Adipose tissue (tissue), 3 donors: ENCODE results near the gene DPEP2. TPM values are rescaled to one million over a fixed set of nuclear protein-coding genes. Genes with fewer than 3 reads are reported as not detected.
"Not testable (repeated sequence)": the region's sequence is repeated elsewhere in the genome, so short reads cannot be mapped to it uniquely, and the experiment has no call there.

Experiments used
- H3K27ac ChIP-seq: one replicate; pipeline ENCODE4 v1.5.1; 2013; ENCODE audit warnings: low read depth, low read length
- WGBS, 3 donors: extraction: QIAGEN DNeasy Blood & Tissue Kit; methylation state at CpG; one replicate each; pipeline ENCODE4 v1.1.7; 2013; 5-methylcytosine and 5-hydroxymethylcytosine counted together
- polyA plus RNA-seq, 3 donors: library from polyadenylated mRNA; stranded (reverse); fragments of 200-250 nt; gene quantifications; one replicate each; pipeline ENCODE4 v1.2.3, GENCODE V29; 2013
- donor health status: healthy with polysubstance abuse.
- donor health status: Bipolar disorder and iron deficiency.
- donor health status: healthy.

The DPEP2 gene
- polyA plus RNA-seq = 1 to 10 TPM in 2 of 3 donors, under 1 TPM in 1; 0.76 to 4.2 (median 3.2) TPM

DNA sequence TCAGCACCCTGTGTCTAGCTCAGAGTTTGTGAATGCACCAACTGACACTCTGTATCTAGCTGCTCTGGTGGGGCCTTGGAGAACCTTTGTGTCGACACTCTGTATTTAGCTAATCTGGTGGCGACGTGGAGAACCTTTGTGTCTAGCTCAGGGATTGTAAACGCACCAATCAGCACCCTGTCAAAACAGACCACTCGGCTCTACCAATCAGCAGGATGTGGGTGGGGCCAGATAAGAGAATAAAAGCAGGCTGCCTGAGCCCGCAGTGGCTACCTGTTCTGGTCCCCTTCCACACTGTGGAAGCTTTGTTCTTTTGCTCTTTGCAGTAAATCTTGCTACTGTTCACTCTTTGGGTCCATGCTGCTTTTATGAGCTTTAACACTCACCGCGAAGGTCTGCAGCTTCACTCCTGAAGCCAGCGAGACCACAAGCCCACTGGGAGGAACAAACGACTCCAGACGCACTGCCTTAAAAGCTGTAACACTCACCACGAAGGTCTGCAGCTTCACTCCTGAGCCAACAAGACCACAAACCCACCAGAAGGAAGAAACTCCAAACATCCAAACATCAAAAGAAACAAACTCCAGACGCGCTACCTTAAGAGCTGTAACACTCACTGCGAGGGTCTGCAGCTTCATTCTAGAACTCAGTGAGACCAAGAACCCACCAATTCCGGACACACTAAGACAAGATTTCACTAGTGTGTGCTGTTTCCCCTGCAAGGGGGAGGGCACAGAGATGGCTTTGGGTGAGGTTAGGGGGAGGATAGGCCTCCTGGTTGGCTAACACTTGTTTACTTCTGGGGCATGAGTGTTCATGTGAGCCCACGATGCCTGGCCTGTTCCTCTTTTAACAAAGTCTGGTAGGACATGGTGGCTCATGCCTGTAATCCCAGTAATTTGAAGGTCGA is at the start of gene DPEP2:
Gene DPEP2 (minus strand): TSS at position 706 of the 910 bp plus-strand sequence. CDS start 6,272 bp downstream, outside the sequence.
- 48 to 57% (median 53%) methylated on average over 18 of the region's 18 CpGs for WGBS, 3 donors
- not testable (repeated sequence) for H3K27ac ChIP-seq

- no peak overlapping the region for H3K27ac ChIP-seq
- 76 to 85% (median 77%) methylated on average over 2 of the region's 2 CpGs for WGBS, 3 donors
Measured at GRCh38 chr16:68047987-68048386, 48.7 kb upstream of the DPEP2 start.

- no peak overlapping the region for H3K27ac ChIP-seq
- 89 to 92% (median 91%) methylated on average over 7 of the region's 7 CpGs for WGBS, 3 donors
Measured at GRCh38 chr16:68046106-68046505, 46.8 kb upstream of the DPEP2 start.

DNA sequence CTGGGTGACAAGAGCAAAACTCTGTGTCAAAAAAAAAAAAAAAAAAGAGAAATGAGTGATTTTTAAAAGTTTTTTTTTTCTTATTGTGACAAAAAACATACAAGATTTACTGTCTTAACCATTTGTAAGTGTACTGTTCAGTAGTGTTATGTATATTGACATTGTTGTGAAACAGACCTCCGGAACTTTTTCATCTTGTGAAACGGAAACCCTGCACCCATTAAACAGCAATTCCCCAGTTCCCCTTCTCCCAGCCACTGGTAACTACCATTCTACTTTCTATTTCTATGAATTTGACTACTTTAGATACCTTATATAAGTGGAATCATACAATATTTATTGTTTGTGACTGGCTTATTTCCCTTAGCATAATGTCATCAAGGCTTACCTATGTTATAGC is 42.5 kb upstream of the DPEP2 start:
- no peak overlapping the region for H3K27ac ChIP-seq
- 48 to 98% (median 65%) methylated on average over 2 of the region's 2 CpGs for WGBS, 3 donors

GRCh38 chr16:68040506-68041288 is 41.4 kb upstream of the DPEP2 start:
- H3K27ac ChIP-seq = no peak overlapping the region

GRCh38 chr16:68037841-68038597 is 38.7 kb upstream of the DPEP2 start:
- H3K27ac ChIP-seq = no peak overlapping the region
- 87 to 90% (median 88%) methylated on average over 9 of the region's 9 CpGs for WGBS, 3 donors

More at GRCh38 chr16:68040506-68041288, 41.4 kb upstream of the DPEP2 start:
- WGBS, 3 donors = 63 to 66% (median 65%) methylated on average over 14 of the region's 14 CpGs

DNA sequence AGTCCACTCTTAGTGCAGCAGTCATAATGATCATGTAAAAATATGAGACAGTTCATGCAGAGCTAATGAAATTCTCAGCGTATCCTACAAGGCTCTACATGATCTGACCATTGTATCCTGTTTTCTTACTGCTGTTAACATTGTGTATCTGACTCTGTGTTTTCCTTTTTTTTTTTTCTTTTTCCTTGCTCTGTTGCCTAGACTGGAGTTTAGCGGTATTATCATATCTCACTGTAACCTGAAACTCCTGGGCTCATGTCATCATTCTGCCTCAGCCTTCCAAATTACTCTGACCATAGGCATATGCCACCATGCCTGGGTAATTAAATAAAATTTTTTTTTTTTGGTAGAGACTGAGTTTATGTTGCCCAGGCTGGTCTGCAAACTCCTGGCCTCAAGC is 35.9 kb upstream of the DPEP2 start:
- H3K27ac ChIP-seq = no peak overlapping the region
- WGBS, 3 donors = 82 to 94% (median 92%) methylated on average over 2 of the region's 2 CpGs

- H3K27ac ChIP-seq = no peak overlapping the region
- 99 to 100% (median 99%) methylated on average over 2 of the region's 2 CpGs for WGBS, 3 donors
Measured at GRCh38 chr16:68033101-68033500, 33.8 kb upstream of the DPEP2 start.

DNA sequence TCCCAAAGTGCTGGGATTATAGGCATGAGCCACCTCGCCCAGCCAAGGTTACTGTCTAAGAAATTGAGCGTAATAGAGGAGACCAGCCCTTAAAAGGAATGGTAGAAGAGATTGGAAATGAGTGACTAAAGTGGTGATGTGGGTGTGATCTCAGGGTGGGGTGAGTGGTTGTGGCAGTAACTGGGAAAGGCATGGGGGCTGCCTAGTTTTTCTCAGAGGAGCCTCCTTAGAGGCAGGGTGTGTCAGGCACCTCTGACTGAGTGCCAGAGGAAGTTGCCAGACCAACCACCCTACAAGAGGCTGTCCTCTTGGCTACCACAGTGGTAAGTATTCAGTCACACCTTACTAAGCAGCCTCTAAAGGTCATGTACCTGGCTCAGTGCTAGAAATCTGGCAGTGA is 32.7 kb upstream of the DPEP2 start:
- H3K27ac ChIP-seq = no peak overlapping the region
- 89 to 93% (median 89%) methylated on average over 2 of the region's 2 CpGs for WGBS, 3 donors

- H3K27ac ChIP-seq = not testable (repeated sequence)
- WGBS, 3 donors = 61 to 82% (median 61%) methylated on average over 6 of the region's 6 CpGs
Measured at GRCh38 chr16:68030108-68030507, 30.8 kb upstream of the DPEP2 start.

GRCh38 chr16:68028996-68029395 is 29.7 kb upstream of the DPEP2 start:
- 93 to 96% (median 95%) methylated on average over 3 of the region's 3 CpGs for WGBS, 3 donors
- no peak overlapping the region for H3K27ac ChIP-seq

DNA sequence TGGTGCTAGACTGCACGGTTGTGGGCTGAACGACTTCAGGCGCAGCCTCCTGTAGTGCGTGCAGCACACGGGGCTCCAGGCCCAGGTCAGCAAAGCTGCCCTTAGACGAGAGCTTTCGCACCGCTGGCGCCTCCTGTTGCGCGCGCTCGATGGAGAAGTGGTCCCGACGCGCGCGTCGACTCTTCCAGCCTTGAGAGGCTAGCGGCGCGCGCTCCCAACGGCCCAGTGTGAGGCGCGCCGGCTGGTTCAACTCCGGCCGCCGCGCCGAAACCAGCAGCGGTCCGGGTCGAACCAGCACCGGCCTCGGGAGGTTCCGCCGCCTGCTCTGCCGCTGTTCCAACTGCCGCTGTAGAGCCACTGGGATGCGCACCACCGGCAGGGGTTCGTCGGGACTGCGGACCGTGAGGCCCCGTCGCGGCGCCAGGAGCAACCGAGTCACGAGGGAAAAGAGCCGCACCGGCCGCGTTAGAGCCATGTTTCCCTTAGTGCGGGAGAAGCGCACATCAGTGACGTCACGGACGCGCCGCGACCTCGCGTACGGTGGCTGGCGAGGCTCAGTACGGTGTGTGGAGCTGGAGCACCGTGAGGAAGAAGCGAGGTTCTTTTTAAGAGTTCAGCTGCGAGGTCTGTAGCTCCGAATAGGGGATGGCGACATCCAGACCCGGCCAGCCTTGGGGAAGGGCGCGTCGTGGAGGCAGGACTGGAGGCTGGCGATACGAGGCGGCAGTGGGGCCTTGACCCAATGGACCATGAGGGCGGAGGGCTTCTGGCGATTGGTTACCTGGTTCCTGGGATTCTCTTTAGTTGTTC is 23.6 kb upstream of the DPEP2 start, which contains the start of the genes DDX28 and DUS2:
Gene DDX28 (minus strand): TSS at position 505 of the 810 bp plus-strand sequence. CDS start 30 bp downstream, at position 475.
Gene DUS2 (plus strand): TSS at position 557 of the 810 bp plus-strand sequence. CDS start 14,740 bp downstream, outside the sequence.
- peak within 1 kb of the TSS; percentile 80 for H3K27ac ChIP-seq
- WGBS, 3 donors = 0 to 1% (median 1%) methylated on average over 83 to 84 of the region's 84 CpGs

DNA sequence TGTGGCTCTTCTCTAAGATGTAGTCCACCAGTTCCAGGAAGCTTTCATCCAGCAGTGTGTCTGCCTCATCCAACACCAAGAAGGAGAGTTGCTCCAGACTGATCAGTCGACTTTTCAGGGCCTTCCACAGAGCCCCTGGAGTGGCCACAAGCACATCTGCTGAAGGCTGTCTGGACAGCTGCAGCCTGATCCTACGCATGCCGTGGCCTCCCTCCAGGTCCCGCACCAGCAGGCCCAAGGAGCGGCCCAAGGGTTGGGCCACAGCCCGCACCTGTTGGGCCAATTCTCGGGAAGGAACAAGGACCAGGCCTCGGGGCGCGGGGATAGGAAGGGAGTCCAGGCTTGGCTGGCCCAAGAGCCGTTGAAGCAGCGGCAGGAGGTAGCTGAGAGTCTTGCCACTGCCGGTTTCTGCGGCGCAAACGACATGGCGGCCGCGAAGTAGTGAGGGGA is 23.0 kb upstream of the DPEP2 start:
- no peak overlapping the region for H3K27ac ChIP-seq
- WGBS, 3 donors = 8 to 11% (median 10%) methylated on average over 19 of the region's 19 CpGs

- no peak overlapping the region for H3K27ac ChIP-seq
- WGBS, 3 donors = 91 to 95% (median 93%) methylated on average over 10 of the region's 10 CpGs
Measured at GRCh38 chr16:68021490-68021889, 22.2 kb upstream of the DPEP2 start.

- 68 to 81% (median 80%) methylated on average over 8 of the region's 8 CpGs for WGBS, 3 donors
- H3K27ac ChIP-seq = no peak overlapping the region
Measured at GRCh38 chr16:68019167-68019680, 19.9 kb upstream of the DPEP2 start.

DNA sequence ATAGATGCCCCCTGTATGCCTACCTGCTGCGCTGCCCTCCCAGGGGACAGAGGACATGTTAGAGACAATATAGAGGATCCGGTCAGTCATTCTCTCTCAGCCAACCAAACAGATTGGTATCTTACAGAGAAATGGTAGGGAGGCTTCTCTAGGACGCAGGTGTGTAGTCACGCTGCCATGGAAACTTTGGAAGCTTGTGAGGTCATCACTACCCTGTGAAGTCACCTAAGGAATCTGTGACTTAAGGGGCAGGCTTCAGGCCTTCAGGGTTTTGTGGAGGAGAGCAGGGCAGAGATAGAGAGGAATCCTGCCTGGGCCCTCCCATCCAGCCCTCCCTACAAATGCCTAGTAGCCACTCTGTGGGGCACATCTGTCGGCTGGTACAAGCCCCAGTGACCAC is 16.4 kb upstream of the DPEP2 start, which contains the start of gene DPEP2NB:
Gene DPEP2NB (minus strand): TSS at position 231 of the 400 bp plus-strand sequence. CDS start 141 bp downstream, at position 90.
- 72 to 90% (median 84%) methylated on average over 5 of the region's 5 CpGs for WGBS, 3 donors
- no peak within 1 kb of the TSS for H3K27ac ChIP-seq

- WGBS, 3 donors = 32 to 59% (median 39%) methylated on average over 1 of the region's 1 CpG
- H3K27ac ChIP-seq = no peak overlapping the region
Measured at GRCh38 chr16:68013440-68013839, 14.2 kb upstream of the DPEP2 start.
